HepG2 (cell line): Measurements from ENCODE around the gene CPED1. TPM values are rescaled to one million over a fixed set of nuclear protein-coding genes. Genes with fewer than 3 reads are reported as not detected.

ENCODE experiments used
- ATAC-seq: fragments of 200-7000 bp; cut with Tn5 transposase; 3 replicates; pipeline ENCODE4 v1.9.1; 2020; ENCODE audit warnings: mild to moderate bottlenecking, moderate library complexity
- BruUV-seq: library from RNA; stranded (reverse); fragments of 400-500 nt; replicated peaks from 2 replicates; lab custom pipeline; 2021; lab: Mats Ljungman, UMichigan
- CTCF ChIA-PET: fragments of 300-600 bp; formaldehyde crosslinking; extraction: SDS; loops from one replicate; lab custom pipeline; 2021; ENCODE audit warnings: low total read pairs, inconsistent platforms, low intra/inter-chr PET ratio; lab: Yijun Ruan, JAX
- POLR2A ChIA-PET: fragments of 350-600 bp; sonication (Branson Sonifier 250); formaldehyde crosslinking; loops from one replicate; lab custom pipeline; 2020; ENCODE audit warnings: antibody characterized with exemption, inconsistent platforms; lab: Yijun Ruan, JAX
- DNase-seq: peaks from one replicate; pipeline ENCODE4 v3.0.0-alpha.2; 2015; ENCODE audit warnings: low spot score
- FAIRE-seq: peaks from 3 replicates; lab custom pipeline; 2011; peaks lifted over from hg19 to GRCh38; lab: Jason Lieb, UNC
- H2AFZ ChIP-seq: one replicate; pipeline ENCODE4 v1.6.1; 2011; ENCODE audit warnings: low read length, inconsistent platforms
- H3K27ac ChIP-seq: fragments of 300-600 bp; 3 replicates; pipeline ENCODE4 v1.8.0; 2011; ENCODE audit warnings: mixed run types, mild to moderate bottlenecking, mixed read lengths, low read length, inconsistent platforms; ENCODE audit not compliant: insufficient read depth; ENCODE audit errors: extremely low read length
- H3K27me3 ChIP-seq, 2 experiments: fragments of 200-600 bp in 1 of 2; 2 replicates in 1 of 2; 3 replicates in 1 of 2; pipeline versions ENCODE4 v1.6.0 to v1.8.0; 2011; ENCODE audit warnings: low read length in 2 of 2, mild to moderate bottlenecking in 2 of 2, moderate library complexity in 2 of 2, inconsistent platforms in 1 of 2; ENCODE audit not compliant: insufficient read depth in 2 of 2, control insufficient read depth in 1 of 2
- H3K36me3 ChIP-seq, 2 experiments: fragments of 200-600 bp in 1 of 2; replicated peaks in 1 of 2; 2 replicates in 1 of 2; 3 replicates in 1 of 2; pipeline versions ENCODE4 v1.5.1 to v1.8.0; 2011; ENCODE audit warnings: low read length in 2 of 2, inconsistent platforms in 1 of 2; ENCODE audit not compliant: insufficient read depth in 2 of 2, control insufficient read depth in 1 of 2
- H3K4me1 ChIP-seq: 2 replicates; pipeline ENCODE4 v1.5.1; 2012; ENCODE audit warnings: low read length, inconsistent platforms; ENCODE audit not compliant: insufficient read depth
- H3K4me2 ChIP-seq: 2 replicates; pipeline ENCODE4 v1.6.0; 2011; ENCODE audit warnings: low read depth, low read length, inconsistent platforms
- H3K4me3 ChIP-seq, 3 experiments: fragments of 200-600 bp in 1 of 3; sonication (generic), shearing (Covaris generic) in 1 of 3; replicated peaks in 1 of 3; 2 replicates each; pipeline ENCODE4 v1.5.1; 2011 to 2016; ENCODE audit warnings: low read length in 3 of 3, inconsistent platforms in 2 of 3, low read depth in 2 of 3, mild to moderate bottlenecking in 2 of 3, control low read depth in 1 of 3, mixed read lengths in 1 of 3; ENCODE audit not compliant: insufficient read depth in 1 of 3
- H3K79me2 ChIP-seq: one replicate; pipeline ENCODE4 v1.6.1; 2011; ENCODE audit warnings: low read length, inconsistent platforms; ENCODE audit not compliant: insufficient read depth
- H3K9ac ChIP-seq: 2 replicates; pipeline ENCODE4 v1.6.0; 2011; ENCODE audit warnings: mild to moderate bottlenecking, low read depth, low read length, inconsistent platforms; ENCODE audit not compliant: insufficient read depth
- H3K9me3 ChIP-seq: 2 replicates; pipeline ENCODE4 v1.5.1; 2012; ENCODE audit warnings: mild to moderate bottlenecking, low read length
- H4K20me1 ChIP-seq: 2 replicates; pipeline ENCODE4 v1.6.0; 2011; ENCODE audit warnings: inconsistent platforms, mild to moderate bottlenecking, low read length, moderate library complexity; ENCODE audit not compliant: insufficient read depth
- ARHGAP35 ChIP-seq: sonication (generic); formaldehyde crosslinking; IDR thresholded peaks from 2 replicates; pipeline ENCODE4 v1.9.0; 2022; ENCODE audit warnings: mild to moderate bottlenecking, inconsistent platforms, moderate library complexity, missing genetic modification reagents, borderline replicate concordance
- ATAD3A ChIP-seq: sonication (generic); formaldehyde crosslinking; IDR thresholded peaks from 2 replicates; pipeline ENCODE4 v1.4.0; 2020; ENCODE audit warnings: missing genetic modification reagents
- ATM ChIP-seq: fragments of 450-650 bp; IDR thresholded peaks from 2 replicates; pipeline ENCODE4 v1.7.1; 2017; ENCODE audit warnings: mild to moderate bottlenecking, borderline replicate concordance
- FOXK2 ChIP-seq: fragments of 450-650 bp; IDR thresholded peaks from 2 replicates; pipeline ENCODE4 v1.6.1; 2016
- NAIF1 ChIP-seq: sonication (generic); formaldehyde crosslinking; IDR thresholded peaks from 2 replicates; pipeline ENCODE4 v1.5.0; 2020; ENCODE audit warnings: mild to moderate bottlenecking, missing genetic modification reagents, borderline replicate concordance
- NR1H2 ChIP-seq: sonication (generic); formaldehyde crosslinking; IDR thresholded peaks from 2 replicates; pipeline ENCODE4 v1.8.1; 2022; ENCODE audit warnings: low read depth, missing genetic modification reagents, borderline replicate concordance
- PCBP1 ChIP-seq: fragments of 200-400 bp; formaldehyde crosslinking; IDR thresholded peaks from 2 replicates; pipeline ENCODE4 v1.6.1; 2017; ENCODE audit warnings: mild to moderate bottlenecking, low read depth, low read length, borderline replicate concordance
- POGZ ChIP-seq: sonication (generic); formaldehyde crosslinking; IDR thresholded peaks from 2 replicates; pipeline ENCODE4 v1.4.0; 2020; ENCODE audit warnings: mild to moderate bottlenecking, missing genetic modification reagents
- PRDM4 ChIP-seq: sonication (generic); formaldehyde crosslinking; IDR thresholded peaks from 2 replicates; pipeline ENCODE4 v1.9.0; 2021; ENCODE audit warnings: missing genetic modification reagents, borderline replicate concordance
- RAD51 ChIP-seq: fragments of 450-650 bp; IDR thresholded peaks from 2 replicates; pipeline ENCODE4 v1.6.1; 2016; ENCODE audit warnings: borderline replicate concordance
- RNF2 ChIP-seq: fragments of 450-650 bp; conservative IDR thresholded peaks from 2 replicates; pipeline ENCODE4 v1.6.1; 2016; ENCODE audit warnings: low read depth
- SNRNP70 ChIP-seq: fragments of 200-400 bp; formaldehyde crosslinking; IDR thresholded peaks from 2 replicates; pipeline ENCODE4 v1.6.1; 2017; ENCODE audit warnings: mild to moderate bottlenecking, low read depth, low read length, moderate library complexity
- ZFP90 ChIP-seq: sonication (generic); formaldehyde crosslinking; IDR thresholded peaks from 2 replicates; pipeline ENCODE4 v1.8.0; 2022; ENCODE audit warnings: missing genetic modification reagents, mild to moderate bottlenecking, inconsistent platforms, borderline replicate concordance
- ZNF275 ChIP-seq: sonication (generic); formaldehyde crosslinking; IDR thresholded peaks from 2 replicates; pipeline ENCODE4 v1.8.0; 2022; ENCODE audit warnings: missing genetic modification reagents, mild to moderate bottlenecking, inconsistent platforms, borderline replicate concordance
- ZNF331 ChIP-seq: sonication (generic); formaldehyde crosslinking; IDR thresholded peaks from 2 replicates; pipeline ENCODE4 v1.4.0; 2020; ENCODE audit warnings: missing genetic modification reagents
- ZNF562 ChIP-seq: sonication (generic); formaldehyde crosslinking; IDR thresholded peaks from 2 replicates; pipeline ENCODE4 v1.8.0; 2022; ENCODE audit warnings: missing genetic modification reagents, borderline replicate concordance
- WGBS: methylation state at CpG from one replicate; pipeline ENCODE4 v1.1.6; 2017; ENCODE audit warnings: low lambda C conversion rate; 5-methylcytosine and 5-hydroxymethylcytosine counted together
- in situ Hi-C: cut with HindIII; loops from 2 replicates; pipeline ENCODE4 v1.10.0; 2017; ENCODE audit warnings: low pct_unique_long_range_greater_than_20kb; ENCODE audit not compliant: extremely low pct_ligation_motif_present
- intact Hi-C: fragments of 100-400 bp; cut with micrococcal nuclease; formaldehyde crosslinking; loops from one replicate; pipeline ENCODE4 v1.10.0; 2022; ENCODE audit not compliant: unreplicated experiment
- polyA plus RNA-seq, 8 experiments: library from polyadenylated mRNA; depleted of rRNA in 3 of 8; stranded (reverse) in 7 of 8; unstranded in 1 of 8; fragments of >200 nt; fragmentation: Illumina TruSeq in 4 of 8; extraction: Trizol in 4 of 8; gene quantifications; 2 replicates each; pipeline versions ENCODE4 v1.2.1 to v1.2.3, GENCODE V29; 2011 to 2016; ENCODE audit warnings: low read depth in 4 of 8, missing spikeins in 1 of 8, mixed read lengths in 1 of 8; ENCODE audit not compliant: insufficient read depth in 1 of 8
- total RNA-seq, 5 experiments: library from RNA; depleted of rRNA; stranded (reverse); fragments of >200 nt; fragmentation: Illumina TruSeq; extraction: Trizol; gene quantifications; 2 replicates each; pipeline ENCODE4 v1.2.3, GENCODE V29; 2016; ENCODE audit warnings: low read depth in 1 of 5

CPED1 gene
- total and polyA plus RNA-seq, 2 of the 13 experiments (the other 11 are each of a cell fraction or from before 2014, with no cell fraction given) = 11.5 to 27.0 TPM

GRCh38 chr7:121020989-121021969, 32.8 kb downstream of the CPED1 start:
- no peak for DNase-seq
- no peaks in the 10 kb centered on the region for H3K9me3 ChIP-seq
- intact Hi-C loops = no loop called here
- FAIRE-seq = no peak
- 1% methylated on average over 5 of the region's 5 CpGs for WGBS
- no peak overlapping the region for H3K4me3 ChIP-seq
- ATAC-seq = no peak
- no peak overlapping the region for H2AFZ ChIP-seq
- ChIA-PET CTCF (no interaction called here), POLR2A (no interaction called here)
- no peaks in the 10 kb centered on the region for H3K27me3 ChIP-seq
- TF ChIP-seq POGZ (CRISPR knock-in tag) (no peak), ZNF562 (CRISPR knock-in tag) (no peak), SNRNP70 (no peak), PRDM4 (CRISPR knock-in tag) (no peak), ARHGAP35 (CRISPR knock-in tag) (no peak), ATM (no peak), PCBP1 (no peak), ZFP90 (no peak), RNF2 (no peak), ZNF275 (CRISPR knock-in tag) (no peak), ZNF331 (CRISPR knock-in tag) (no peak), FOXK2 (no peak), NAIF1 (CRISPR knock-in tag) (no peak), ATAD3A (CRISPR knock-in tag) (no peak), RAD51 (no peak), NR1H2 (CRISPR knock-in tag) (no peak)
- no peaks in the 10 kb centered on the region for H3K36me3 ChIP-seq
- no peak overlapping the region for H3K9ac ChIP-seq
- no peak overlapping the region for H3K27ac ChIP-seq
- BruUV-seq = no TSS peak
- peaks cover 26% of the 10 kb centered on the region for H3K4me1 ChIP-seq
- in situ Hi-C loops = no loop called here
- H3K4me2 ChIP-seq = no peak overlapping the region
- H3K79me2 ChIP-seq = no peaks in the 10 kb centered on the region
- H4K20me1 ChIP-seq = no peaks in the 10 kb centered on the region
